GM19455 (cell line): ENCODE results near the gene MYH6.
"Not testable (repeated sequence)": the region's sequence is repeated elsewhere in the genome, so short reads cannot be mapped to it uniquely, and the experiment has no call there.

ENCODE experiments used
- ATAC-seq: cut with Tn5 transposase; IDR thresholded peaks from one replicate; pipeline ENCODE4 v1.9.1; 2021; ENCODE audit not compliant: unreplicated experiment

MYH6 gene

GRCh38 chr14:23399591-23399990 lies 8.5 kb downstream of the MYH6 start:
- ATAC-seq, result no peak

DNA sequence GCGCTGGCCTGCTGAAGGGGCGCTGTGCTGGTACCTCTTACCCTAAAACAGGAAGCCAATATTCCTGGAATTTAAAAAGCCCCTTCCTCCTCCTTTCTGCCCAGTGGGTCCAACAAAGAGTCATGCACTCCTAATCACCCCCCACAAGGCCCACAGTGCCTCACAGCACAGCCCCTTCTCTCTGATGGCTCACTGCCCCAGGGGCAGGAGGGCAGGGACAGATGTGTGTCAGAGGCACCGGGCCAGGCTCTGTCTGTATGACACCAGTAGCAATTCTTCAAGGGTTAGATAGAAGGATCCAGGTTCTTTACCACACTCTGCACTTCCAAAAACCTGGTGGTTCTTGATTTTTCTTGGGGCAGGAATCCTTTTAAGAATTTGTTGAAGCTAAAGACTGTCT lies 8.9 kb downstream of the MYH6 start:
- ATAC-seq, result no peak

- ATAC-seq, result no peak
Measured at GRCh38 chr14:23398348-23398747, 9.7 kb downstream of the MYH6 start.

DNA sequence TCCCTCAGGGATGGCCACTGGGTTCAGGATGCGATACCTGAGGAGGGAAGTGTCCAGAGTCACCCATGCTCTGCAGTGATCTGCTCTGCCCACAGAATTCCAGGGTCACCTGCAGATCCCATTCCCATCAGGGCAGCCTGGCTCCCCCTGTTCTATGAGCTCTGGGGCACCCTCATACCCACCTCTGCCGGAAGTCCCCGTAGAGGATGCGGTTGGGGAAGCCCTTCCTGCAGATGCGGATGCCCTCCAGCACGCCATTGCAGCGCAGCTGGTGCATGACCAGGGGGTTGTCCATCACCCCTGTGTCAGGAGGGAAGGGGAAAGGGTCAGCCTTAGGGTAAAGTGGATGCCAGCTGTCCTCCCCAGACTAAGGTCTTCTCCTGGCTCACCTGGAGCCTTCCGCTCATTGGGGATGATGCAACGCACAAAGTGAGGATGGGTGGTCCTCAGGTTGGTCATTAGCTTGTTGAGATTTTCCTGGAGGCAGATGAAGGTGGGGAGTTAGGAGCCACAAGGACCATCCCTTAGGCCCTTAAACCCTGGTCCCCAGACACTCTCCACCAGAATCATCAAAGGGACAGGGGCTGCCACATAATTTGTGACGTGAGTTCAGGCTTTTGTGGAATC lies 11.2 kb downstream of the MYH6 start:
- ATAC-seq, result no peak

DNA sequence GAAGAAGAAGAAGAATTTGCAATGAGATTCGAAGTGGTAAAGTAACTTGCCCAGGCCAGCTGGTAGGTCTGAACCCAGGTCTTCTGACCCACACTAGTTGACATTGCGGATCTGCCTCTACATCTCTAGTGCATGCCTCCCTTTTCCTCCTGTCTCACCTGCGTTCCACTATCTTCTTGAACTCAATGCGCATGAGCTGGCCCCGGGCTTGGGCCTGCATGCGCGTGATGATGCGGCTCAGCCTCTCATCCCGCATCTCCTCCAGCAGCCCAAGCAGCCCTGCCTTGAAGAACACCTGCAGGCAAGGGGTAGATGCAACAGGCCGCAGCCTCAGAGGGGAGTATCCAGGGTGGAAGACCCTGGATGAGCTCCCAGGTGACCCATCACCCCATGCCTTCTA lies 11.9 kb downstream of the MYH6 start:
- no peak for ATAC-seq

GRCh38 chr14:23392613-23393012 lies 15.5 kb downstream of the MYH6 start:
- ATAC-seq, result no peak

DNA sequence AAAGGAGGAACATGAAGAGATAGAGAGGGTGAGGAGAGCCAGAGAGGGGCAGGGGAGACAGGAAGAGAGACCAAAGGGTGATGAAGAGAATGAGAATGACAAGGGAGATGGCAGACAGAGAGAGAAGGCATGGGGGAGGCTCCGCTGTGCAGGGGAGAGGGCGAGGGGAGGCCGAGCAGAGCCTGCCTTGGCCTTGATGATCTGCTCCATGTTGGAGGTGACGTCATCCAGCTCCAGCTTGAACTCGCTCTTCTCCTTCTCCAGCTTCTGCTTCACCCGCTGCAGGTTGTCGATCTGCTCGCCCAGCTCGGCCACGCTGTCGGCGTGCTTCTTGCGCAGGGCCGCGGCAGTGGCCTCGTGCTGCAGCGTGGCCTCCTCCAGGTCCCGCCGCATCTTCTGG lies 18.2 kb downstream of the MYH6 start:
- not testable (repeated sequence) for ATAC-seq

DNA sequence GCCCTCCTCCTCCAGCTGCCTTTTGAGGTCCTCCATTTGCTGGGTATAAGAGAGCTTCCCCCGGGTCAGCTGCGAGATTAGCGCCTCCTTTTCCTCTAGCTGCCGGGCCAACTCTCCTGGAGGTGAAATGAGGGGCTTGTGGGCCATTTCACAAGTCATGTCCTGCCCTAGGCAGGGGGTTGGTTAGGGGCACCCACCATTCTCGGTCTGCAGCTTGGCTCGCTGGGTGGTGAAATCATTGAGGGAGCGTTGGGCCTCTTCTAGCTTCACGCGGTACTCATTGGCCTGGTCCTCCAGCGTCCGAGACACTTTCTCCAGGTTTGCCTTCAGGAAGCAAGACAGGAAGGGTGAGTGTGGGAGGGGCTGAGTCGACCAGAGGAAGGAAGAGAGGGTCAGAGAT lies 18.7 kb downstream of the MYH6 start:
- no peak for ATAC-seq

GRCh38 chr14:23388996-23389395 lies 19.1 kb downstream of the MYH6 start:
- no peak for ATAC-seq

DNA sequence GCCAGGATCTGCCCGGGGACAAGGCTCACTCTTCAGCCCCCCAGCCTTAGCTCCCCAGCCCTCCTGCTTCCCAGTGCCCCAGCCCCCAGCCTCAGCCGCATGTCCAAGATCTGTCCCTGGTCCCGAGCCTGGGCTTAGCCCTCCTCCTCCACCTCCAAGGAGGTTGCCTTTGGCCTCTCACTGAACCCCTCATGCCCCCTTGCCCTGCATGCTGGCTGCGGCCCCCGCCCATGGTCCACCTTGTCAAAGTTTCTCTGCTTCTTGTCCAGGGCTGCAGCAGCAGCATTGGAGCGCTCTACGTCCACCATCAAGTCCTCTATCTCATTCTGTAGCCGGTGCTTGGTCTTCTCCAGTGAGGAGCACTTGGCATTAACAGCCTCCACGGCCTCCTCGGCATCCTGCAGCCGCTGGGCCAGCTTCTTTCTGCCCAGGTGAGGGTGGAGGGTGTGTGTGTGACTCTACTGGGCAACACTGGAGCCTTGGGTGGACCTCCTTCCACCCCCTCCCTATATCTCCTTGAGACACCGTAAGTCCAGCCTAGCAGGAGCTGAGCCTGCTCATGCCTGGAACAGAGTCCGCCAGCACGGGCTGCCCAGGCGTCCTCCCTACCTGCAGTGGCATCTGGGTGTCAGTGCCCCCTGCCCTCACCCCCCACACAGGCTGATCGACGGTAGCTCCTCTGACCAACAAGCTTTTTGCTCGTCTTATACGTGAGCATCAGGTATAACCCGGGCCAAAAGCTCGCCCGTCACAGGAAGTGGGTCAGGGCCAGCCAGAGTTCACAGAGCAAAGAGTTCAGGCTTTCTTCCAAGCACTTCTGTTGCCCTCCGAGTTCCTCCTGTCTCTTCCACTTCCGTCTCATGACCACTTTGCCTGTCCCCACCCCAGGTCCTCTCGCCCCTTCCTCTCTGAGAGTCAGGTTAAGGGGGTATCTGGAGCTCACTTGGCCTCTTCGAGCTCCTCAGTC lies 19.9 kb downstream of the MYH6 start:
- ATAC-seq, result no peak

GRCh38 chr14:23386999-23387398 lies 21.1 kb downstream of the MYH6 start:
- no peak for ATAC-seq

- ATAC-seq, result not testable (repeated sequence)
Measured at GRCh38 chr14:23386266-23386657, 21.8 kb downstream of the MYH6 start.

- ATAC-seq, result no peak
Measured at GRCh38 chr14:23385642-23386265, 22.3 kb downstream of the MYH6 start.

- ATAC-seq, result no peak
Measured at GRCh38 chr14:23385244-23385641, 22.8 kb downstream of the MYH6 start.

DNA sequence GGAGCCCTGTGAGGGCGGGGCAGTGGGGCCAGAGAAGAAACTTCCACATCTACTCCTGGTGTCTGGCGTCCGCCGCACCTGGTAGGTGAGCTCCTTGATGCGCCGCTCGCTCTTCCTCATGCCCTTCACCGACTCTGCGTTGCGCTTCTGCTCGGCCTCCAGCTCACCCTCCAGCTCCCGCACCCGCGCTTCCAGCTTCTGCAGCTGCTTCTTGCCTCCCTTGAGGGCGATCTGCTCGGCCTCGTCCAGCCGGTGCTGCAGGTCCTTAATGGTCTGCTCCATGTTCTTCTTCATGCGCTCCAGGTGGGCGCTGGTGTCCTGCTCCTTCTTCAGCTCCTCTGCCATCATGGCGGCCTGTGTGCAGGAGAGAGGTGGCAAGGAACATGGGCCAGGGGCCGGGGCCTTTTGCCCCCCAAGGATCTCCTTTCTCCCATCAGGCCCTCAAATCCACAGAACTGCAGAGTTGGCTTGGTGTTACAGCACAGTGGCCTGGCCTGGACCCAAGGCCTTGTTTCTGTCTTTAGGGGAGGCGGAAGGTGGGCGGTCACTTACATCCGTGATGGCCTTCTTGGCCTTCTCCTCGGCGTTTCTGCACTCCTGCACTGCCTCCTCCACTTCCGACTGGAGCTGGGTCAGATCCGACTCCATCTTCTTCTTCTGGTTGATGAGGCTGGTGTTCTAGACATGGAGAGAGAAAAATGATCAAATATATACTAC lies 23.6 kb downstream of the MYH6 start:
- no peak for ATAC-seq

- ATAC-seq, result no peak
Measured at GRCh38 chr14:23382731-23383440, 25.2 kb downstream of the MYH6 start.

DNA sequence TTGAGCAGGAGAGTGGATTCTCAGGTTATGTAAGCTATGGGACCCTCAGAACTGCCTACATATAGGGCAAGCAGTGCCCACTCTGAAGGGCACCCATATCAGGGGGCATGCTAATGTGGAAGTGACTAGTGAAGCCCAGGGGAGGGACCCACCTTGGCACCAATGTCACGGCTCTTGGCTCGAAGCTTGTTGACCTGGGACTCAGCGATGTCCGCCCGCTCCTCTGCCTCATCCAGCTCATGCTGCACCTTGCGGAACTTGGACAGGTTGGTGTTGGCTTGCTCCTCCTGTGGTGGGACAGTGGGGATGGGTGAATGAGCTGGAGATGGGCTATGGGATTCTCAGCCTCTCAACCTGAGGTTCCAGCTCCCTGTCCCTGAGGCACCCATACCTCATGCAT lies 25.8 kb downstream of the MYH6 start:
- ATAC-seq, result no peak

GRCh38 chr14:23381871-23382270 lies 26.2 kb downstream of the MYH6 start:
- ATAC-seq, result no peak

GRCh38 chr14:23380976-23381375 lies 27.1 kb downstream of the MYH6 start:
- ATAC-seq, result no peak

- no peak for ATAC-seq
Measured at GRCh38 chr14:23380197-23380914, 27.7 kb downstream of the MYH6 start.
